MM.1S (cell line): ENCODE data around the gene SUPV3L1.

Experiments used
- EZH2 ChIP-seq: fragments of 300-600 bp; sonication (generic); optimal IDR thresholded peaks from 2 replicates; pipeline ENCODE3; 2017; ENCODE audit warnings: low read depth, mild to moderate bottlenecking, antibody characterized with exemption, low read length, mixed read lengths
- TF ChIP-seq, protein P1 (sequence below): fragments of 300-600 bp; sonication (generic); IDR thresholded peaks from 2 replicates; pipeline ENCODE4 v1.5.1; 2016; ENCODE audit warnings: antibody characterized with exemption, low read length, mixed read lengths

DNA sequence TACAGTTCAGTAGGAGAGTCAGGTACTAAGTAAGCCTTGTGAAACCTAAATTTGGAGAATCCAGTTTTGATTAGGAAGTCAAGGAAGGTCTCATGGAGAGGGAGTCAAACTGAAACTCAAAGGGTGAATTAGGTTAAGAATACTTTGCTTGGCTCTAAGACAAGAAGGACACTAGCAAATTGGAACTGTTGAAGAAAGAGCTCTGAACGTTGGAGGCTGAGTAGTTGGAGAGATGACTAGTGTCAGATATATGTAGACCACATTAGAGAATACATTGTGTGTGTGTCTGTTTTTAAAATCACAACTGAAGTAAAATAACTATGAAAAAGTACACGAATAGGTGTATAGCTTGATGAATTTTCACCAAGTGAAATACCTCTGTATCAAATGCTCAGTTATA, 49.8 kb upstream of the SUPV3L1 start:
- TF ChIP-seq, protein P1, sequence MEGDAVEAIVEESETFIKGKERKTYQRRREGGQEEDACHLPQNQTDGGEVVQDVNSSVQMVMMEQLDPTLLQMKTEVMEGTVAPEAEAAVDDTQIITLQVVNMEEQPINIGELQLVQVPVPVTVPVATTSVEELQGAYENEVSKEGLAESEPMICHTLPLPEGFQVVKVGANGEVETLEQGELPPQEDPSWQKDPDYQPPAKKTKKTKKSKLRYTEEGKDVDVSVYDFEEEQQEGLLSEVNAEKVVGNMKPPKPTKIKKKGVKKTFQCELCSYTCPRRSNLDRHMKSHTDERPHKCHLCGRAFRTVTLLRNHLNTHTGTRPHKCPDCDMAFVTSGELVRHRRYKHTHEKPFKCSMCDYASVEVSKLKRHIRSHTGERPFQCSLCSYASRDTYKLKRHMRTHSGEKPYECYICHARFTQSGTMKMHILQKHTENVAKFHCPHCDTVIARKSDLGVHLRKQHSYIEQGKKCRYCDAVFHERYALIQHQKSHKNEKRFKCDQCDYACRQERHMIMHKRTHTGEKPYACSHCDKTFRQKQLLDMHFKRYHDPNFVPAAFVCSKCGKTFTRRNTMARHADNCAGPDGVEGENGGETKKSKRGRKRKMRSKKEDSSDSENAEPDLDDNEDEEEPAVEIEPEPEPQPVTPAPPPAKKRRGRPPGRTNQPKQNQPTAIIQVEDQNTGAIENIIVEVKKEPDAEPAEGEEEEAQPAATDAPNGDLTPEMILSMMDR, result no peak
- no peak for TF ChIP-seq EZH2
